Breast epithelium (tissue), 4 donors: ENCODE measurements around the gene PLSCR1. TPM values are rescaled to one million over a fixed set of nuclear protein-coding genes. Genes with fewer than 3 reads are reported as not detected.

ENCODE experiments used
- DNase-seq, 2 donors: peaks; one replicate each; pipeline ENCODE4 v3.0.0-alpha.2; 2019; ENCODE audit warnings: low spot score in 2 of 2
- H3K27ac ChIP-seq, 2 donors: fragments of 200-600 bp; sonication (generic) in 1 of 2; one replicate each; pipeline ENCODE4 v1.5.1; 2016 to 2019; ENCODE audit warnings: mild to moderate bottlenecking in 1 of 2
- H3K27me3 ChIP-seq, 2 donors: fragments of 200-600 bp; sonication (generic) in 1 of 2; one replicate each; pipeline versions ENCODE4 v1.5.1 to v1.6.0; 2017 to 2019; ENCODE audit warnings: control low read depth in 1 of 2, mild to moderate bottlenecking in 1 of 2
- H3K36me3 ChIP-seq: fragments of 200-600 bp; one replicate; pipeline ENCODE4 v1.5.1; 2019
- H3K4me1 ChIP-seq, 2 donors: fragments of 200-600 bp; sonication (generic); one replicate each; pipeline ENCODE4 v1.5.1; 2016 to 2019; ENCODE audit warnings: control low read depth in 1 of 2
- H3K4me3 ChIP-seq, 3 donors: fragments of 200-600 bp; sonication (generic); 1 replicate in 2 of 3; 2 replicates in 1 of 3; pipeline ENCODE4 v1.5.1; 2016 to 2019; ENCODE audit warnings: mild to moderate bottlenecking in 3 of 3, moderate library complexity in 2 of 3
- H3K9me3 ChIP-seq, 2 donors: fragments of 200-600 bp; sonication (generic) in 1 of 2; one replicate each; pipeline ENCODE4 v1.5.1; 2016 to 2019; ENCODE audit warnings: control low read depth in 1 of 2
- POLR2A ChIP-seq: fragments of 450-650 bp; IDR thresholded peaks from one replicate; pipeline ENCODE4 v1.6.1; 2016; ENCODE audit warnings: antibody characterized with exemption, mild to moderate bottlenecking, moderate library complexity
- POLR2AphosphoS5 ChIP-seq, 3 donors: sonication (generic); formaldehyde crosslinking; IDR thresholded peaks; one replicate each; pipeline ENCODE4 v1.6.1; 2017; ENCODE audit warnings: antibody characterized with exemption in 3 of 3
- intact Hi-C: fragments of 100-400 bp; cut with DNase I; formaldehyde crosslinking; loops from one replicate; pipeline ENCODE4 v1.15.1; 2023; ENCODE audit warnings: low total_unique reads
- total RNA-seq, 3 donors: library from RNA; depleted of rRNA; stranded (reverse); fragments of >200 nt; gene quantifications; one replicate each; pipeline ENCODE4 v1.1.0, GENCODE V29; 2016
- TF ChIP-seq, protein P1 (sequence below), 3 donors: fragments of 450-650 bp; IDR thresholded peaks; one replicate each; pipeline ENCODE4 v1.5.1; 2016 to 2017; ENCODE audit warnings: antibody characterized with exemption in 3 of 3, mild to moderate bottlenecking in 3 of 3, moderate library complexity in 3 of 3

Gene PLSCR1
- total RNA-seq, 3 donors from 2014 or later, result 81.8 to 149 (median 148) TPM

DNA sequence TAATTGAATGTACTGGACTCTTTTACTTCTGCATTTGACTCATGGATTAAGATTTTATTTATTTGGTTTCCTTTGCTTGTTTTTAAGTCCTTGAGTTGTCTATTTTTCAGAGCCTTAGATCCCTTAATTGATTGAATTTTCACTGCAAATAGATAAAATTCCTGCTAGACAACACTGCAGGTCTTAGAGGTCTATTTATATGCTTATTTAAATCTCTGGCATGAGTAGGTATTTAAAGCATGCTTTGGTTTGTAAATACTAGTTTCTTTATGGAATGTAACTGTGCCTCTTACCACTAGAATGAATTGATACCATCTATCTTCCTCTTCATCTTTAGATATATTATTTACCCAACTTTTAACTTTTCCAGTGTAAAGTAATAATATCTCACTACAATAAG is 40.7 kb upstream of the PLSCR1 start:
- H3K4me1 ChIP-seq, result no peaks in the 10 kb centered on the region
- no peaks in the 10 kb centered on the region for H3K36me3 ChIP-seq
- no peak overlapping the region for H3K27ac ChIP-seq
- no peak overlapping the region for H3K4me3 ChIP-seq
- no peaks in the 10 kb centered on the region for H3K27me3 ChIP-seq
- TF ChIP-seq, protein P1, sequence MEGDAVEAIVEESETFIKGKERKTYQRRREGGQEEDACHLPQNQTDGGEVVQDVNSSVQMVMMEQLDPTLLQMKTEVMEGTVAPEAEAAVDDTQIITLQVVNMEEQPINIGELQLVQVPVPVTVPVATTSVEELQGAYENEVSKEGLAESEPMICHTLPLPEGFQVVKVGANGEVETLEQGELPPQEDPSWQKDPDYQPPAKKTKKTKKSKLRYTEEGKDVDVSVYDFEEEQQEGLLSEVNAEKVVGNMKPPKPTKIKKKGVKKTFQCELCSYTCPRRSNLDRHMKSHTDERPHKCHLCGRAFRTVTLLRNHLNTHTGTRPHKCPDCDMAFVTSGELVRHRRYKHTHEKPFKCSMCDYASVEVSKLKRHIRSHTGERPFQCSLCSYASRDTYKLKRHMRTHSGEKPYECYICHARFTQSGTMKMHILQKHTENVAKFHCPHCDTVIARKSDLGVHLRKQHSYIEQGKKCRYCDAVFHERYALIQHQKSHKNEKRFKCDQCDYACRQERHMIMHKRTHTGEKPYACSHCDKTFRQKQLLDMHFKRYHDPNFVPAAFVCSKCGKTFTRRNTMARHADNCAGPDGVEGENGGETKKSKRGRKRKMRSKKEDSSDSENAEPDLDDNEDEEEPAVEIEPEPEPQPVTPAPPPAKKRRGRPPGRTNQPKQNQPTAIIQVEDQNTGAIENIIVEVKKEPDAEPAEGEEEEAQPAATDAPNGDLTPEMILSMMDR (IDR thresholded peaks at IDR 0.05), result no peak
- no peak for TF ChIP-seq POLR2AphosphoS5 (IDR thresholded peaks at IDR 0.05)
- no peak for TF ChIP-seq POLR2A
- DNase-seq, result no peak
- intact Hi-C loops, result no loop called here
- peaks cover 0 to 6% of the 10 kb centered on the region in 2 donors for H3K9me3 ChIP-seq

DNA sequence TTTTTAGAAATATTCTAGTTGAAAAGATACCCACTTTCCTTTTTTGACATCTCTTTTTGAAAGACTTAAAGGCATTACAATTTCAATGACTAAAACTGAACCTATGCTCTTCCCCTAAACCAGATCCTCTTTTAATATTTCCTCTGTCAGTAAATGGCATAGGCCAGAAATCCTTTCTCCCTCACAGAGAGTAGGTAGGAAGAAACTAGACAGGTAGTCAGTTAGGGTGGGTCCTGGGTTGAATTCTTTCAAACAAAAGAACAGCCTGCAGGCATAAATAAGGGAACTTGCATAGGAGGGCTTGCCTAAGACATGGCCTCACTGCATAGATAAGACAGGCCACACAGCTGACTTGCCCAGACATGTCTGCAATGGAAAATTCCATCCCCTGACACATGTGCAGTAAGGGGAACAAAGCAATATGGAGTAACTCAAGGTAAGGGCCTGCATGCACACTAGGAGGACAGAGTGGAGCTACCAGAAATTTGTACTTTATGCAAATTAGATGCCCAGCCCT is 37.6 kb upstream of the PLSCR1 start:
- Histone ChIP-seq H3K36me3 (no peaks in the 10 kb centered on the region), H3K9me3 (peaks cover 0 to 6% of the 10 kb centered on the region in 2 donors), H3K4me1 (no peaks in the 10 kb centered on the region), H3K4me3 (no peak overlapping the region), H3K27ac (no peak overlapping the region), H3K27me3 (no peaks in the 10 kb centered on the region)
- no peak for DNase-seq
- TF ChIP-seq POLR2A (no peak), POLR2AphosphoS5 (IDR thresholded peaks at IDR 0.05) (no peak)
- TF ChIP-seq, protein P1 (IDR thresholded peaks at IDR 0.05), result no peak
- intact Hi-C loops, result no loop called here

DNA sequence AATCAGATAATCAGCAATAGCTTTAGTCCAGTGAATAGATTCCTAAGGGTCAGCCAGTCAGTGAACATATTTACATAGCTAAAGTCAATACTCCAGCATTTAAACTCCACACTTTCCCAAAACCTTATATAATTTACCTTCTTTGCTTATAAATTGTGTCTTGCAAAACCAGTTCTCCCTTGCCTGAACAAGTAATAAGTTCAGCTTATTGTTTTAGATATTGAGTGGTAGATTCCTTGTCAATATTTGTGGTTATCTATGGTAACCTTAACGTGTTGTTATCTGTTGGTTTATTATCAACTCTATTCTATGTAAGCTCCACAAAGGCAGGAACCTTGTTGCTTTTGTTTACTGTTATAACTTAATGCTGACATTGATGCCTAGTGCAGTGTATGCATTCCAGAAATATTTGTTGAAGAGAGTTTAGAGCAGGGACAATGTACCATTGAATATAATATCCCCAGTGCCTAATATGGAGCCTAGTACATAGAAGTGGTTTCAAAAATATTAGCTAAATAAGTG is 36.7 kb upstream of the PLSCR1 start:
- Histone ChIP-seq H3K4me3 (no peak overlapping the region), H3K36me3 (no peaks in the 10 kb centered on the region), H3K9me3 (peaks cover 0 to 6% of the 10 kb centered on the region in 2 donors), H3K27ac (no peak overlapping the region), H3K4me1 (no peaks in the 10 kb centered on the region), H3K27me3 (no peaks in the 10 kb centered on the region)
- DNase-seq, result no peak
- TF ChIP-seq, protein P1 (IDR thresholded peaks at IDR 0.05), result no peak
- TF ChIP-seq POLR2AphosphoS5 (IDR thresholded peaks at IDR 0.05), result no peak
- TF ChIP-seq POLR2A, result no peak
- intact Hi-C loops, result no loop called here

DNA sequence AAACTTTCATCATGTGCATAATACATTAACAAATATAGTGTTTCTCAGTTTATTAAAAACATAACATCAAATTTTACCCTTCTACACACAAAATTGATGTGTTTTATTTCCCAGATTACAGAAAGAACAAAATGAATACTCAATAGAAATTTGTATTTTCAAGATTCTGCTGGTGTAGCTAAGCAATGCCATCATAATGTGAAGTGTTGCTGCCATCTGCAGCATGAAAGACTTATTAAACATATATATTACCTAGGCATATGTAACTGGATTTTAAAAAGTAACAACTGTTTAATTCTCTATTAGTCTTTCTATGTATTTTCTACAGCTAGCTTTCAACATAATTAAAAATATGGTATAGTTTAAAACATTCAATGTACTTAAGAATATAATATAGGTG is 33.3 kb upstream of the PLSCR1 start:
- Histone ChIP-seq H3K9me3 (peaks cover 0 to 3% of the 10 kb centered on the region in 2 donors), H3K27me3 (no peaks in the 10 kb centered on the region), H3K27ac (no peak overlapping the region), H3K4me1 (no peaks in the 10 kb centered on the region), H3K36me3 (no peaks in the 10 kb centered on the region), H3K4me3 (no peak overlapping the region)
- TF ChIP-seq, protein P1 (IDR thresholded peaks at IDR 0.05), result peak in 2 of 3 donors; percentile 17 to 37
- TF ChIP-seq POLR2A (no peak), POLR2AphosphoS5 (IDR thresholded peaks at IDR 0.05) (no peak)
- DNase-seq, result no peak
- intact Hi-C loops, result no loop called here

DNA sequence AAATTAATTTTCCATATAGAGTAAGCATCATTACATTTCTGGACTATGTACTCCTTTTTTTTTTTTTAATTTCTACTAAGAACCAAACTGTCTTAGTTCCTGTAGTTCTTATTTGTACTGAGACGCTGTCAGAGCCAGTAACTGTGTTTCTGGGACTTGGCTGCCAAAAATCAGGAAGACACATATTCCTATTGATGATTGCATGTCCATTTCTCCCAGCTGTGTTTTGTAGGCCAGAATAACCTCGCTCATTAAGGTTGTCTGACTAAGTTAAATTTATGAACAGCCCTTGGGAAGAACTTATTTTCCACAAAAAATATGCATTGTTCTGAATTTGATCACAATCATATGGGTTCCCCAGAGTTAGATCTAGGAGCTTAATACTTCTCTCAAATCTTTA is 31.2 kb upstream of the PLSCR1 start:
- TF ChIP-seq, protein P1 (IDR thresholded peaks at IDR 0.05), result no peak
- TF ChIP-seq POLR2A (no peak), POLR2AphosphoS5 (IDR thresholded peaks at IDR 0.05) (no peak)

More for the DNA sequence above, 31.2 kb upstream of the PLSCR1 start:
- no peak for DNase-seq
- intact Hi-C loops, result no loop called here
- Histone ChIP-seq H3K9me3 (no peaks in the 10 kb centered on the region), H3K4me3 (no peak overlapping the region), H3K4me1 (no peaks in the 10 kb centered on the region), H3K27me3 (no peaks in the 10 kb centered on the region), H3K27ac (no peak overlapping the region), H3K36me3 (no peaks in the 10 kb centered on the region)
